Stomach smooth muscle (tissue), 2 donors: ENCODE data around the gene CDCP1.

Source experiments
- H3K27ac ChIP-seq: one replicate; pipeline ENCODE4 v1.7.0; 2013; ENCODE audit warnings: mild to moderate bottlenecking, low read length, inconsistent platforms
- H3K27me3 ChIP-seq, 2 donors: one replicate each; pipeline ENCODE4 v1.7.0; 2013; ENCODE audit warnings: low read length in 2 of 2; ENCODE audit not compliant: insufficient read depth in 2 of 2, control insufficient read depth in 1 of 2
- H3K36me3 ChIP-seq, 2 donors: one replicate each; pipeline ENCODE4 v1.7.0; 2013; ENCODE audit warnings: low read length in 2 of 2; ENCODE audit not compliant: control insufficient read depth in 2 of 2, insufficient read depth in 2 of 2
- H3K4me1 ChIP-seq: one replicate; pipeline ENCODE4 v1.7.0; 2013; ENCODE audit warnings: low read length; ENCODE audit not compliant: control insufficient read depth, insufficient read depth
- H3K4me3 ChIP-seq, 2 donors: one replicate each; pipeline ENCODE4 v1.7.0; 2013; ENCODE audit warnings: low read length in 2 of 2
- H3K9ac ChIP-seq, 2 donors: one replicate each; pipeline ENCODE4 v1.7.0; 2013; ENCODE audit warnings: low read length in 2 of 2, mild to moderate bottlenecking in 1 of 2
- H3K9me3 ChIP-seq, 2 donors: one replicate each; pipeline ENCODE4 v1.7.0; 2013; ENCODE audit warnings: low read length in 2 of 2; ENCODE audit not compliant: control insufficient read depth in 2 of 2
- donor health status: healthy.
- donor health status: Pancreatic carcinoma.

The CDCP1 gene

GRCh38 chr3:45170096-45170495, 23.9 kb upstream of the CDCP1 start:
- peak overlapping the region; percentile 64 for H3K27ac ChIP-seq
- H3K4me3 ChIP-seq: no peak overlapping the region
- no peak overlapping the region for H3K9ac ChIP-seq
- H3K36me3 ChIP-seq: no peaks in the 10 kb centered on the region
- H3K4me1 ChIP-seq: peaks cover 22% of the 10 kb centered on the region
- no peaks in the 10 kb centered on the region for H3K9me3 ChIP-seq
- H3K27me3 ChIP-seq: no peaks in the 10 kb centered on the region

GRCh38 chr3:45169125-45169904, 23.1 kb upstream of the CDCP1 start:
- no peaks in the 10 kb centered on the region for H3K27me3 ChIP-seq
- H3K4me3 ChIP-seq: no peak overlapping the region
- H3K4me1 ChIP-seq: peaks cover 22% of the 10 kb centered on the region
- peak overlapping the region; percentile 64 for H3K27ac ChIP-seq
- H3K36me3 ChIP-seq: no peaks in the 10 kb centered on the region
- no peaks in the 10 kb centered on the region for H3K9me3 ChIP-seq
- peak overlapping the region in 1 of 2 donors; percentile 21 for H3K9ac ChIP-seq

- no peak overlapping the region for H3K27ac ChIP-seq
These were observed 22.3 kb upstream of the CDCP1 start for GRCh38 chr3:45168451-45168850.

GRCh38 chr3:45167011-45167911, 21.1 kb upstream of the CDCP1 start:
- H3K27ac ChIP-seq: no peak overlapping the region
- no peak overlapping the region for H3K9ac ChIP-seq
- H3K36me3 ChIP-seq: no peaks in the 10 kb centered on the region
- peaks cover 22% of the 10 kb centered on the region for H3K4me1 ChIP-seq
- H3K27me3 ChIP-seq: no peaks in the 10 kb centered on the region
- peak overlapping the region in 1 of 2 donors; percentile 44 for H3K4me3 ChIP-seq
- no peaks in the 10 kb centered on the region for H3K9me3 ChIP-seq

More at GRCh38 chr3:45168451-45168850, 22.3 kb upstream of the CDCP1 start:
- no peaks in the 10 kb centered on the region for H3K36me3 ChIP-seq
- no peak overlapping the region for H3K9ac ChIP-seq
- peaks cover 22% of the 10 kb centered on the region for H3K4me1 ChIP-seq
- H3K9me3 ChIP-seq: no peaks in the 10 kb centered on the region
- H3K4me3 ChIP-seq: no peak overlapping the region
- no peaks in the 10 kb centered on the region for H3K27me3 ChIP-seq

- Histone ChIP-seq H3K9me3 (no peaks in the 10 kb centered on the region), H3K27ac (no peak overlapping the region), H3K27me3 (no peaks in the 10 kb centered on the region), H3K36me3 (no peaks in the 10 kb centered on the region), H3K4me1 (peaks cover 22% of the 10 kb centered on the region), H3K9ac (no peak overlapping the region), H3K4me3 (no peak overlapping the region)
These were observed 20.2 kb upstream of the CDCP1 start for GRCh38 chr3:45166321-45166879.

- Histone ChIP-seq H3K4me1 (peaks cover 21% of the 10 kb centered on the region), H3K9ac (no peak overlapping the region), H3K4me3 (no peak overlapping the region), H3K9me3 (no peaks in the 10 kb centered on the region), H3K27ac (no peak overlapping the region), H3K27me3 (no peaks in the 10 kb centered on the region), H3K36me3 (no peaks in the 10 kb centered on the region)
These were observed 19.5 kb upstream of the CDCP1 start for GRCh38 chr3:45165497-45166283.

GRCh38 chr3:45164056-45164455, 17.9 kb upstream of the CDCP1 start:
- H3K27ac ChIP-seq: no peak overlapping the region

GRCh38 chr3:45163481-45163880, 17.3 kb upstream of the CDCP1 start:
- no peaks in the 10 kb centered on the region for H3K27me3 ChIP-seq
- no peaks in the 10 kb centered on the region for H3K9me3 ChIP-seq
- H3K4me3 ChIP-seq: no peak overlapping the region
- no peak overlapping the region for H3K9ac ChIP-seq
- no peak overlapping the region for H3K27ac ChIP-seq
- H3K36me3 ChIP-seq: no peaks in the 10 kb centered on the region
- H3K4me1 ChIP-seq: peaks cover 5% of the 10 kb centered on the region

More at GRCh38 chr3:45164056-45164455, 17.9 kb upstream of the CDCP1 start:
- Histone ChIP-seq H3K36me3 (no peaks in the 10 kb centered on the region), H3K9ac (no peak overlapping the region), H3K4me1 (peaks cover 5% of the 10 kb centered on the region), H3K27me3 (no peaks in the 10 kb centered on the region), H3K9me3 (no peaks in the 10 kb centered on the region), H3K4me3 (no peak overlapping the region)

- H3K36me3 ChIP-seq: no peaks in the 10 kb centered on the region
- no peak overlapping the region for H3K27ac ChIP-seq
- H3K4me3 ChIP-seq: no peak overlapping the region
- H3K27me3 ChIP-seq: no peaks in the 10 kb centered on the region
- no peak overlapping the region for H3K9ac ChIP-seq
- H3K4me1 ChIP-seq: no peaks in the 10 kb centered on the region
- H3K9me3 ChIP-seq: peaks cover 0 to 5% of the 10 kb centered on the region in 2 donors
These were observed 8.5 kb upstream of the CDCP1 start for GRCh38 chr3:45154641-45155147.
